ENCODE results near the gene ASNSD1. TPM values are rescaled to one million over a fixed set of nuclear protein-coding genes. Genes with fewer than 3 reads are reported as not detected.

Gene ASNSD1
- total and polyA plus RNA-seq, 9 of the 15 experiments (the other 6 are each of a cell fraction or from before 2014, with no cell fraction given) = 23.9 to 56.4 (median 38.3) TPM

DNA sequence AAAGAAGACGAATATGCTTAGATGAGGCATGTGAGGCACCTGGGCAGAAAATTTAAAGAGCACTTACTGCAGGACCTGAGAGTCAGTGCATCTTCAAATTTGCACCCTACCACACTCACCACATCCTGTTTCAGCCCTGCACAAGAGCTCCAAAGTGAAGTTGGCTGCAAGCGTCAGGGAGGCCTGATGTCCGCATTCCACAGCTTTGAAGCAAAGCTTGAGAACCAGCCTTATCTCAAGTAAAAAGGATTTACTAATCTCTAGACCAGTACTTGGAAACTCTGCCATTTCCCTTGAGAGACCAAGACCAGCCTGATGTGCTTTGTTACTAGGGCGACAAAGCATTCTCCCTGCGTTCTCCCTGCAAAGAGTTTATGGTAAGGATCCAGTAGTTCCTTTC lies 3.4 kb upstream of the ASNSD1 start:
- intact Hi-C loops (cut with micrococcal nuclease) (no loop called here), in situ Hi-C loops (cut with MboI) (no loop called here)
- H4K20me1 ChIP-seq (replicated peaks; ENCODE audit: control insufficient read depth, insufficient read depth, low read length) = no peaks in the 10 kb centered on the region
- no peaks in the 10 kb centered on the region for H3K9me3 ChIP-seq (replicated peaks; ENCODE audit: control insufficient read depth, insufficient read depth, low read depth, low read length)
- FAIRE-seq = peak; percentile 42
- H3K27me3 ChIP-seq (ENCODE audit: control insufficient read depth in 2 of 2, insufficient read depth in 2 of 2, low read length in 2 of 2) = no peaks in the 10 kb centered on the region
- H3K36me3 ChIP-seq (ENCODE audit: control insufficient read depth, insufficient read depth, low read length) = no peaks in the 10 kb centered on the region
- peaks cover 16% of the 10 kb centered on the region for H3K79me2 ChIP-seq (ENCODE audit: control insufficient read depth, insufficient read depth, low read length)
- ChIA-PET POLR2A (interaction anchor here (0.6 to 1.9 kb wide), 2 partner anchors 13 to 29 kb away, joined by 3 to 5 read pairs; no protein-coding TSS in a partner anchor), CTCF (ENCODE audit: low intra/inter-chr PET ratio) (no interaction called here)
- no peak overlapping the region for H3K4me2 ChIP-seq (ENCODE audit: insufficient read depth, low read length)
- TF ChIP-seq RFX1 (IDR thresholded peaks at IDR 0.05) = peak; percentile 32; the same call in 1 of the 2 replicates
- TF ChIP-seq KDM1A (IDR thresholded peaks at IDR 0.05) = peak; percentile 36 to 37; a peak in 1 of 4 replicates
- peak in 1 of 2 experiments; percentile 64; a peak in 2 of 4 replicates for TF ChIP-seq RCOR1 (IDR thresholded peaks at IDR 0.05; ENCODE audit: borderline replicate concordance in 1 of 2, low read depth in 2 of 2, low read length in 2 of 2)
- no peak for TF ChIP-seq DMBX1 (CRISPR knock-in tag; IDR thresholded peaks at IDR 0.05; ENCODE audit: borderline replicate concordance)
- TF ChIP-seq, protein P1, sequence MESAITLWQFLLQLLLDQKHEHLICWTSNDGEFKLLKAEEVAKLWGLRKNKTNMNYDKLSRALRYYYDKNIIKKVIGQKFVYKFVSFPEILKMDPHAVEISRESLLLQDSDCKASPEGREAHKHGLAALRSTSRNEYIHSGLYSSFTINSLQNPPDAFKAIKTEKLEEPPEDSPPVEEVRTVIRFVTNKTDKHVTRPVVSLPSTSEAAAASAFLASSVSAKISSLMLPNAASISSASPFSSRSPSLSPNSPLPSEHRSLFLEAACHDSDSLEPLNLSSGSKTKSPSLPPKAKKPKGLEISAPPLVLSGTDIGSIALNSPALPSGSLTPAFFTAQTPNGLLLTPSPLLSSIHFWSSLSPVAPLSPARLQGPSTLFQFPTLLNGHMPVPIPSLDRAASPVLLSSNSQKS (CRISPR knock-in tag; IDR thresholded peaks at IDR 0.05) = no peak
- no peak for TF ChIP-seq HMG20A (CRISPR knock-in tag; conservative IDR thresholded peaks at IDR 0.05)
- no peak overlapping the region for H3K27ac ChIP-seq (ENCODE audit: extremely low read depth, low read depth, low read length)
- peak in 1 of 4 experiments; percentile 14 for DNase-seq (ENCODE audit: extremely low read depth in 1 of 4, low spot score in 3 of 4)
- H3K4me3 ChIP-seq = no peak overlapping the region
- H3K9ac ChIP-seq (ENCODE audit: insufficient read depth in 1 of 2, low read depth in 2 of 2, low read length in 2 of 2) = no peak overlapping the region
- no peaks in the 10 kb centered on the region for H3K9me1 ChIP-seq (ENCODE audit: control insufficient read depth, insufficient read depth, low read length)
- BruUV-seq (replicated peaks) = no TSS peak
- WGBS (ENCODE audit: insufficient coverage, low coverage, missing lambda C conversion rate) = 2% methylated on average over 5 of the region's 5 CpGs
- no peaks in the 10 kb centered on the region; a peak in 1 of 5 replicates for H3K4me1 ChIP-seq (replicated peaks in 1 of 2; ENCODE audit: control insufficient read depth in 2 of 2, insufficient read depth in 2 of 2, low read length in 2 of 2)
- ATAC-seq = no peak
- H2AFZ ChIP-seq (ENCODE audit: low read depth, low read length) = no peak overlapping the region
